MM.1S (cell line): ENCODE measurements around the gene MYD88.

Source experiments
- DNase-seq: peaks from one replicate; pipeline ENCODE4 v3.0.0-alpha.2; 2015
- H2AFZ ChIP-seq: fragments of 300-600 bp; sonication (generic); 2 replicates; pipeline ENCODE4 v1.6.0; 2016; ENCODE audit warnings: antibody characterized with exemption, low read length
- H3F3A ChIP-seq: fragments of 300-600 bp; sonication (generic); 2 replicates; pipeline ENCODE4 v1.6.1; 2016; ENCODE audit warnings: mild to moderate bottlenecking, antibody characterized with exemption, low read length, moderate library complexity, mixed read lengths; ENCODE audit not compliant: insufficient read depth
- H3K27ac ChIP-seq: fragments of 300-600 bp; sonication (generic); 2 replicates; pipeline ENCODE4 v1.5.1; 2016; ENCODE audit warnings: mild to moderate bottlenecking, low read length
- H3K27me3 ChIP-seq: fragments of 300-600 bp; sonication (generic); replicated peaks from 2 replicates; pipeline ENCODE4 v1.6.0; 2016; ENCODE audit warnings: low read length; ENCODE audit not compliant: insufficient read depth
- H3K36me3 ChIP-seq: fragments of 300-600 bp; sonication (generic); replicated peaks from 2 replicates; pipeline ENCODE4 v1.6.1; 2016; ENCODE audit warnings: mild to moderate bottlenecking, low read length, mixed read lengths; ENCODE audit not compliant: insufficient read depth
- H3K4me1 ChIP-seq: fragments of 300-600 bp; sonication (generic); 2 replicates; pipeline ENCODE4 v1.6.1; 2016; ENCODE audit warnings: low read length, mixed read lengths
- H3K4me2 ChIP-seq: fragments of 300-600 bp; sonication (generic); 2 replicates; pipeline ENCODE4 v1.6.0; 2016; ENCODE audit warnings: low read depth, low read length
- H3K4me3 ChIP-seq: fragments of 300-600 bp; sonication (generic); 2 replicates; pipeline ENCODE4 v1.5.1; 2016; ENCODE audit warnings: low read length, mixed read lengths
- H3K79me2 ChIP-seq: fragments of 300-600 bp; sonication (generic); 2 replicates; pipeline ENCODE4 v1.6.1; 2016; ENCODE audit warnings: mixed run types, low read length, mixed read lengths
- H3K9ac ChIP-seq: fragments of 300-600 bp; sonication (generic); 2 replicates; pipeline ENCODE4 v1.6.1; 2016; ENCODE audit warnings: low read length, mixed read lengths
- H3K9me2 ChIP-seq: fragments of 300-600 bp; sonication (generic); replicated peaks from 2 replicates; pipeline ENCODE4 v1.6.1; 2016; ENCODE audit warnings: mild to moderate bottlenecking, low read length, mixed read lengths; ENCODE audit not compliant: insufficient read depth
- H3K9me3 ChIP-seq: fragments of 300-600 bp; sonication (generic); replicated peaks from 2 replicates; pipeline ENCODE4 v1.6.1; 2016; ENCODE audit warnings: mild to moderate bottlenecking, low read length, mixed read lengths; ENCODE audit not compliant: insufficient read depth
- H4K20me1 ChIP-seq: fragments of 300-600 bp; sonication (generic); 2 replicates; pipeline ENCODE4 v1.6.1; 2016; ENCODE audit warnings: mild to moderate bottlenecking, low read length, moderate library complexity, mixed read lengths; ENCODE audit not compliant: insufficient read depth
- EZH2 ChIP-seq: fragments of 300-600 bp; sonication (generic); optimal IDR thresholded peaks from 2 replicates; pipeline ENCODE3; 2017; ENCODE audit warnings: low read depth, mild to moderate bottlenecking, antibody characterized with exemption, low read length, mixed read lengths
- EZH2phosphoT487 ChIP-seq: fragments of 300-600 bp; sonication (generic); IDR thresholded peaks from 2 replicates; pipeline ENCODE4 v1.6.1; 2018; ENCODE audit warnings: antibody characterized with exemption, low read length
- TF ChIP-seq, protein P1 (sequence below): fragments of 300-600 bp; sonication (generic); IDR thresholded peaks from 2 replicates; pipeline ENCODE4 v1.5.1; 2016; ENCODE audit warnings: antibody characterized with exemption, low read length, mixed read lengths

The MYD88 gene

DNA sequence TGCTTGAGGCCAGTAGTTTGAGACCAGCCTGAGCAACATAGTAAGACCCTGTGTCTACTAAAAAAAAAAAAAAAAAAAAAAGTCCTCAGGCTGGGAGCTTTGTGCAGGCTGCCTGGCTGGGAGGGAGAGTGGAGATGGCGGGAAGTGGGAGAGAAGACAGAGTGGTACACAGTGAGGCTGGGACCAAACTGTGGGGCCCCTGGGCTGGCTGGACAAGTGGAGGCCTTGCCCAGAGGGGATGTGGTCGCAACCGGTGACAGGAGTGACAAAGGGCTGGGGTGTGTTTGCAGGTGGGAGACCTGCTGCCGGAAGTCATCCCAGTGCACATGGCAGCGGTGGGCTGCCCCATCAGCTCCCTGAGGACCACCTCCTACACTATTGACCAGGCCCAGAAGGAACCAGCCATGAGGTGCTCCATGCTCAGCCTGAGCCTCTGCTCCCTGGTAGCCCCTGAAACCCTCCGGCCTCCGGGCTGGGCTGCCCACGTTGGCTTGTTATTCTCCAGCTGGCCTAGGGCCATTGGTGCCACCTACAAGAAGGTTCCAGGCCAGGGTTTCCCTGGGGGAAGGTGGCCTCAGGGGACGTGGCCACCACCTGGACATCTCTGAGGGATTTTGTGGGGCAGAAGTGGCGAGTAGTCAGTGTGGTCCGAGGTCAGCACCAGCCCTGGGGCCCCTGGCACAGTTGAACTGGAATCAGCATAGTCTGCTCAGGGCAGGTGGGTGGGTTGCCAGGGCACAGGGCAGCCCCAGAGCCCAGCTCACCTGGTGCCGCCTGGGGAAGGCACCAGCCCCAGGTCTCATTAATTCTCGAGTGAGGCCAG lies 24.2 kb upstream of the MYD88 start:
- Histone ChIP-seq H3K27me3 (no peaks in the 10 kb centered on the region), H2AFZ (no peak overlapping the region)
- DNase-seq: no peak

DNA sequence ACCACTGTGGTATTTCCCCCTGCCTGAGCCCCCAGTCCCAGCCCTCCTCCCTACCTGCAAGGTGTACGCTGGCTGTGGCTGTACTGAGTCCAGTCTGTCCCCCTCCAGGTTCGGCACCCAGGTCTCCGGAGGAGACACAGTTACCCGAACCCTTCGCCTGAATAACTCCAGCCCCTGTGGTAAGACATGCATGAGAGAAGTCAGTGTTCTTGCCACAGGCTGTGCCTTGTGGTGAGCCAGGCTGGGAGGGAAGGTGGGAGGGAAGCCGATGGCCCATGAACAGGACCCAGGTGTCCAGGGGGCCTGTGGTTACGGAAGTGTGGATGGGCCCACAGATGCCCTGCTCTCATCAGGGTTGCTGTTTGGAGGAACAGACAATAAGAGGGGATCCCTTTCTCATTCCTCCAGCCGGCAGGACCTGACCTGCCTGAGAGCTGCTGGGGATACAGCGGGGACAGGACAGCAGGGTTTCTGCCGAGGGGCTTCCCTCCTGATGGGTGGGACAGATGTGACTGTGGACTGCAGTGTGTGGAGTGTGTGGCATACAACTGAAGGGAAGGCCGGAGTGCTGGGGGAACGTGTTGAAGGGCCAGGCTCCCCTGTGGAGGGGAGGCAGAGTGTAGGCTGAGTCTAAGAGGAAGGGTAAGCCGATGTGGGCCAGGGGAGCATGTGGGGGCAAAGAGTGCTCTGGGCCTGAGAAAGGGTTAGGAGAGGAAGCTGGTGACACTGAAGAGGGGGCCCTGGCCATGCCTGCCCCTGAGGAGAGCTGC lies 23.4 kb upstream of the MYD88 start:
- Histone ChIP-seq H3K9me2 (no peaks in the 10 kb centered on the region), H3K4me1 (no peaks in the 10 kb centered on the region), H4K20me1 (no peaks in the 10 kb centered on the region), H3K4me3 (no peak overlapping the region), H3K9me3 (no peaks in the 10 kb centered on the region), H2AFZ (no peak overlapping the region), H3K27me3 (no peaks in the 10 kb centered on the region), H3K27ac (no peak overlapping the region), H3K79me2 (no peaks in the 10 kb centered on the region), H3K9ac (no peak overlapping the region), H3K36me3 (no peaks in the 10 kb centered on the region), H3F3A (no peaks in the 10 kb centered on the region), H3K4me2 (no peak overlapping the region)
- DNase-seq: no peak
- TF ChIP-seq, protein P1, sequence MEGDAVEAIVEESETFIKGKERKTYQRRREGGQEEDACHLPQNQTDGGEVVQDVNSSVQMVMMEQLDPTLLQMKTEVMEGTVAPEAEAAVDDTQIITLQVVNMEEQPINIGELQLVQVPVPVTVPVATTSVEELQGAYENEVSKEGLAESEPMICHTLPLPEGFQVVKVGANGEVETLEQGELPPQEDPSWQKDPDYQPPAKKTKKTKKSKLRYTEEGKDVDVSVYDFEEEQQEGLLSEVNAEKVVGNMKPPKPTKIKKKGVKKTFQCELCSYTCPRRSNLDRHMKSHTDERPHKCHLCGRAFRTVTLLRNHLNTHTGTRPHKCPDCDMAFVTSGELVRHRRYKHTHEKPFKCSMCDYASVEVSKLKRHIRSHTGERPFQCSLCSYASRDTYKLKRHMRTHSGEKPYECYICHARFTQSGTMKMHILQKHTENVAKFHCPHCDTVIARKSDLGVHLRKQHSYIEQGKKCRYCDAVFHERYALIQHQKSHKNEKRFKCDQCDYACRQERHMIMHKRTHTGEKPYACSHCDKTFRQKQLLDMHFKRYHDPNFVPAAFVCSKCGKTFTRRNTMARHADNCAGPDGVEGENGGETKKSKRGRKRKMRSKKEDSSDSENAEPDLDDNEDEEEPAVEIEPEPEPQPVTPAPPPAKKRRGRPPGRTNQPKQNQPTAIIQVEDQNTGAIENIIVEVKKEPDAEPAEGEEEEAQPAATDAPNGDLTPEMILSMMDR: no peak
- TF ChIP-seq EZH2: no peak
- TF ChIP-seq EZH2phosphoT487: no peak

More for the DNA sequence above, 24.2 kb upstream of the MYD88 start:
- H3K9ac ChIP-seq: no peak overlapping the region
- no peaks in the 10 kb centered on the region for H4K20me1 ChIP-seq
- H3K9me3 ChIP-seq: no peaks in the 10 kb centered on the region
- H3K79me2 ChIP-seq: no peaks in the 10 kb centered on the region
- no peak overlapping the region for H3K4me2 ChIP-seq
- no peaks in the 10 kb centered on the region for H3K36me3 ChIP-seq
- H3K4me3 ChIP-seq: no peak overlapping the region
- no peaks in the 10 kb centered on the region for H3F3A ChIP-seq
- H3K4me1 ChIP-seq: no peaks in the 10 kb centered on the region
- H3K27ac ChIP-seq: no peak overlapping the region
- H3K9me2 ChIP-seq: no peaks in the 10 kb centered on the region
- no peak for TF ChIP-seq EZH2
- no peak for TF ChIP-seq EZH2phosphoT487
- TF ChIP-seq, protein P1: no peak

DNA sequence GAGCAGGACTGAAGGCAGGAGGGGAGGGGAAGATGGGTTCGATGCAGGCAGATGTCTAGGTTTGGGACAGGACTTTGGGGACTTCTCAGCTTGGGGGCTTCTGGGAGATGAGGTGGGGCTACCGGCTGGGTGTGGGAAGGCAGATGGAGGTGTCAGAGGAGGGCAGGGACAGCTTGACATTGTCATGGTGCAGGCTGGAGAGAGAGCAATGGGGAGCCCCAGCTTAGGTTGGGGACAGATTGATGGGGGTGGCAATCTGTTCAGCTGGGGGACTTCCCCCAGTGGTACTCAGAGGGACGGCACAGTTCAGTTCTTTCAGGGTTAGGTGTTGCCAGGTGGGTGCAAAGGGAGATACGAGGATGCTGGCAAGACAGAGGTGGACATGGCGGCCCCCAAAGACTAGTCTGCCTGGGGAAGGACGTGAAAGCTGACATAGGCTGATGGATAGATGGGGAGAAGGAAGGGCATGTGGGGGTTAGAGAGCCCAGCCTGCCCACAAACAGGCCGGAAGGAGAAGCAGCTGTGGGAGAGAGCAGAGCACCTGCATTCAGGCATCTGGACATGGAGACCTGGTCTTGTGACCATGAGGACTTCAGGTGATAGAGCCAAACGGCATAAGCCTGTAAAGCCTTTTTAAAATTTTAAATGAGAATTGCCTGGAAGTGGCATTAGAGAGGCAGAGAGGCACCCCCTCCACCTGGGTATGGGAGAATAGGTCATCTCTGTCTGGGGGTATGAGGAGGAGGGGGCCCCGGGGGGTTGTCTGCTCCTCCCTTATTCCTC lies 22.6 kb upstream of the MYD88 start:
- H3K4me2 ChIP-seq: no peak overlapping the region
- no peak overlapping the region for H2AFZ ChIP-seq
- no peaks in the 10 kb centered on the region for H3K79me2 ChIP-seq
- H3K27me3 ChIP-seq: no peaks in the 10 kb centered on the region
- H3K36me3 ChIP-seq: no peaks in the 10 kb centered on the region
- TF ChIP-seq, protein P1: no peak
- TF ChIP-seq EZH2phosphoT487: no peak
- TF ChIP-seq EZH2: no peak
- no peaks in the 10 kb centered on the region for H3K9me3 ChIP-seq
- H3K4me1 ChIP-seq: no peaks in the 10 kb centered on the region
- H3K27ac ChIP-seq: no peak overlapping the region
- no peak overlapping the region for H3K4me3 ChIP-seq
- H3K9ac ChIP-seq: no peak overlapping the region
- H3F3A ChIP-seq: no peaks in the 10 kb centered on the region
- H4K20me1 ChIP-seq: no peaks in the 10 kb centered on the region
- H3K9me2 ChIP-seq: no peaks in the 10 kb centered on the region
- no peak for DNase-seq
